ENCODE data around the gene CAPN12.

DNA sequence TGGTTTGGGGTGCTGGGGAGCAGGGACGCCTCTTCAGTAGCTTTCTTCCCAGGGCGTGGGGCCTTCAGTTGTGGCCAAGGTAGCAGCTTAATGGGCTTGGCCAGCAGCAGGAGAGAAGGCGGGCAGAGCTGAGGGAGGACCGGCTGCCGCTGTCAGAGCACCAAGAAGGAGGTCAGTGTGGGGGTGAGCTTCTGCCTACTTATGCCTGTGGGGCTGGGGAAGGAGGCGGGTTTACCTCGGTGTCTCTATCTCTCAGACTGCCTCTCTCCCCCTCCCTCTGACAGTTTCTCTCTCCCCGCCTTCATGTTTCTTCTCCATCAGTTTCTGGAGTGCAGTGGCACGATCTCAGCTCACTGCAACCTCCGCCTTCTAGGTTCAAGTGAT is at the start of gene CAPN12:
- TF ChIP-seq, protein P1, sequence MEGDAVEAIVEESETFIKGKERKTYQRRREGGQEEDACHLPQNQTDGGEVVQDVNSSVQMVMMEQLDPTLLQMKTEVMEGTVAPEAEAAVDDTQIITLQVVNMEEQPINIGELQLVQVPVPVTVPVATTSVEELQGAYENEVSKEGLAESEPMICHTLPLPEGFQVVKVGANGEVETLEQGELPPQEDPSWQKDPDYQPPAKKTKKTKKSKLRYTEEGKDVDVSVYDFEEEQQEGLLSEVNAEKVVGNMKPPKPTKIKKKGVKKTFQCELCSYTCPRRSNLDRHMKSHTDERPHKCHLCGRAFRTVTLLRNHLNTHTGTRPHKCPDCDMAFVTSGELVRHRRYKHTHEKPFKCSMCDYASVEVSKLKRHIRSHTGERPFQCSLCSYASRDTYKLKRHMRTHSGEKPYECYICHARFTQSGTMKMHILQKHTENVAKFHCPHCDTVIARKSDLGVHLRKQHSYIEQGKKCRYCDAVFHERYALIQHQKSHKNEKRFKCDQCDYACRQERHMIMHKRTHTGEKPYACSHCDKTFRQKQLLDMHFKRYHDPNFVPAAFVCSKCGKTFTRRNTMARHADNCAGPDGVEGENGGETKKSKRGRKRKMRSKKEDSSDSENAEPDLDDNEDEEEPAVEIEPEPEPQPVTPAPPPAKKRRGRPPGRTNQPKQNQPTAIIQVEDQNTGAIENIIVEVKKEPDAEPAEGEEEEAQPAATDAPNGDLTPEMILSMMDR (conservative IDR thresholded peaks at IDR 0.05; ENCODE audit: low read depth in 2 of 2), result no peak
- no peak for TF ChIP-seq POLR2AphosphoS5 (IDR thresholded peaks at IDR 0.05; ENCODE audit: low read depth)
- TF ChIP-seq EZH2 (IDR thresholded peaks at IDR 0.05; ENCODE audit: low read depth, unreplicated experiment), result no peak
- TF ChIP-seq NANOG (IDR thresholded peaks at IDR 0.05; ENCODE audit: borderline replicate concordance), result no peak
- TF ChIP-seq REST (IDR thresholded peaks at IDR 0.05; ENCODE audit: unreplicated experiment), result no peak
- no peak for TF ChIP-seq CREB1 (CRISPR knock-in tag; IDR thresholded peaks at IDR 0.05; ENCODE audit: low read depth)
- no peak for TF ChIP-seq EZH2phosphoT487 (IDR thresholded peaks at IDR 0.05; ENCODE audit: unreplicated experiment)
- no peak for TF ChIP-seq JUNB (IDR thresholded peaks at IDR 0.05; ENCODE audit: unreplicated experiment)
- TF ChIP-seq ZNF114 (CRISPR knock-in tag; IDR thresholded peaks at IDR 0.05), result no peak
- no peak for TF ChIP-seq ZNF331 (CRISPR knock-in tag; IDR thresholded peaks at IDR 0.05; ENCODE audit: low read depth)
- no peak for TF ChIP-seq STAT1 (IDR thresholded peaks at IDR 0.05; ENCODE audit: unreplicated experiment)
- TF ChIP-seq, protein P2, sequence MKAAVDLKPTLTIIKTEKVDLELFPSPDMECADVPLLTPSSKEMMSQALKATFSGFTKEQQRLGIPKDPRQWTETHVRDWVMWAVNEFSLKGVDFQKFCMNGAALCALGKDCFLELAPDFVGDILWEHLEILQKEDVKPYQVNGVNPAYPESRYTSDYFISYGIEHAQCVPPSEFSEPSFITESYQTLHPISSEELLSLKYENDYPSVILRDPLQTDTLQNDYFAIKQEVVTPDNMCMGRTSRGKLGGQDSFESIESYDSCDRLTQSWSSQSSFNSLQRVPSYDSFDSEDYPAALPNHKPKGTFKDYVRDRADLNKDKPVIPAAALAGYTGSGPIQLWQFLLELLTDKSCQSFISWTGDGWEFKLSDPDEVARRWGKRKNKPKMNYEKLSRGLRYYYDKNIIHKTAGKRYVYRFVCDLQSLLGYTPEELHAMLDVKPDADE (IDR thresholded peaks at IDR 0.05), result no peak
